WTC11 (cell line): ENCODE measurements around the gene FOXN3.

ENCODE experiments used
- CBFB ChIP-seq: sonication (generic); formaldehyde crosslinking; IDR thresholded peaks from 2 replicates; pipeline ENCODE4 v1.8.1; 2022; ENCODE audit warnings: mild to moderate bottlenecking, low read depth, missing genetic modification reagents
- CREB1 ChIP-seq: sonication (generic); formaldehyde crosslinking; IDR thresholded peaks from 2 replicates; pipeline ENCODE4 v1.8.0; 2023; ENCODE audit warnings: mild to moderate bottlenecking, missing genetic modification reagents
- FOXK1 ChIP-seq: sonication (generic); formaldehyde crosslinking; IDR thresholded peaks from 2 replicates; pipeline ENCODE4 v1.8.0; 2022; ENCODE audit warnings: mild to moderate bottlenecking, moderate library complexity, missing genetic modification reagents
- GTF2I ChIP-seq: fragments of 250-450 bp; sonication (Bioruptor Pico); conservative IDR thresholded peaks from 2 replicates; pipeline ENCODE4 v1.4.0; 2021; ENCODE audit warnings: mild to moderate bottlenecking
- IRF2 ChIP-seq: sonication (generic); formaldehyde crosslinking; IDR thresholded peaks from 2 replicates; pipeline ENCODE4 v1.8.0; 2022; ENCODE audit warnings: low read depth, missing genetic modification reagents, borderline replicate concordance
- KAT7 ChIP-seq: sonication (generic); formaldehyde crosslinking; IDR thresholded peaks from 2 replicates; pipeline ENCODE4 v1.8.1; 2023; ENCODE audit warnings: missing genetic modification reagents, mild to moderate bottlenecking, borderline replicate concordance
- NR1H2 ChIP-seq: sonication (generic); formaldehyde crosslinking; IDR thresholded peaks from 2 replicates; pipeline ENCODE4 v1.9.0; 2021; ENCODE audit warnings: mild to moderate bottlenecking, moderate library complexity, missing genetic modification reagents
- NR2C2 ChIP-seq: sonication (generic); formaldehyde crosslinking; IDR thresholded peaks from 2 replicates; pipeline ENCODE4 v1.8.0; 2022; ENCODE audit warnings: mild to moderate bottlenecking, missing genetic modification reagents
- ZBTB21 ChIP-seq: sonication (generic); formaldehyde crosslinking; IDR thresholded peaks from 2 replicates; pipeline ENCODE4 v1.8.1; 2023; ENCODE audit warnings: mild to moderate bottlenecking, missing genetic modification reagents, borderline replicate concordance
- TF ChIP-seq, protein P1 (sequence below): fragments of 200-600 bp; IDR thresholded peaks from 2 replicates; pipeline ENCODE4 v1.8.0; 2022; ENCODE audit warnings: antibody characterized with exemption
- TF ChIP-seq, protein P2 (sequence below): sonication (generic); formaldehyde crosslinking; conservative IDR thresholded peaks from 2 replicates; pipeline ENCODE4 v1.8.1; 2022; ENCODE audit warnings: mild to moderate bottlenecking, missing genetic modification reagents
- TF ChIP-seq, protein P3 (sequence below): sonication (generic); formaldehyde crosslinking; IDR thresholded peaks from 2 replicates; pipeline ENCODE4 v1.8.0; 2023; ENCODE audit warnings: missing genetic modification reagents, mild to moderate bottlenecking, borderline replicate concordance
- TF ChIP-seq, protein P4 (sequence below): sonication (generic); formaldehyde crosslinking; IDR thresholded peaks from 2 replicates; pipeline ENCODE4 v1.8.1; 2023; ENCODE audit warnings: mild to moderate bottlenecking, missing genetic modification reagents, moderate library complexity

DNA sequence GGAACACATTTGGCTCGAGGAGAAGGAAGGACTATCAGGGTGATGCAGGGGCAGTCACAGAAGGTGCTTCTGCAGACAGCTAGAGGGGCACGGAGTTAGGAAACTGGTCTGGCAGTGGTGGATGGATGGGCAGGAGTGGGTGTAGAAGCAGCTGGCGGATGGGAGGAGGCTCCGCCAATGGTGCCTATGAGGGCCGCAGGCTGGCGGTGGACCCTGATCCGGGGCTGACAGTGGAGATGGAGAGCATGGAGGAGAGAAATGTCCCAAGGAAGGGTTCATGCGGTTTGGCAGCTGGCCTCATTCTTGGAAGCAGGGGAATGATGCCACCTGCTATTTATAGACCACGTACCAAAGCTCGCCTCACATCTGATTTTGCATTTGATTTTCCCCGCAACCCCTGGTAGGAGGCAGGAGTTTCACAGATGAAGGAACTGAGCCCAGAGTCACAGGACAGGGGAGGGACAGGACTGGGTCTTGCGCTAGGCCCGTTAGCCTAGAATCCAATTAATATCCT, 237.1 kb downstream of the FOXN3 start:
- TF ChIP-seq, protein P1, sequence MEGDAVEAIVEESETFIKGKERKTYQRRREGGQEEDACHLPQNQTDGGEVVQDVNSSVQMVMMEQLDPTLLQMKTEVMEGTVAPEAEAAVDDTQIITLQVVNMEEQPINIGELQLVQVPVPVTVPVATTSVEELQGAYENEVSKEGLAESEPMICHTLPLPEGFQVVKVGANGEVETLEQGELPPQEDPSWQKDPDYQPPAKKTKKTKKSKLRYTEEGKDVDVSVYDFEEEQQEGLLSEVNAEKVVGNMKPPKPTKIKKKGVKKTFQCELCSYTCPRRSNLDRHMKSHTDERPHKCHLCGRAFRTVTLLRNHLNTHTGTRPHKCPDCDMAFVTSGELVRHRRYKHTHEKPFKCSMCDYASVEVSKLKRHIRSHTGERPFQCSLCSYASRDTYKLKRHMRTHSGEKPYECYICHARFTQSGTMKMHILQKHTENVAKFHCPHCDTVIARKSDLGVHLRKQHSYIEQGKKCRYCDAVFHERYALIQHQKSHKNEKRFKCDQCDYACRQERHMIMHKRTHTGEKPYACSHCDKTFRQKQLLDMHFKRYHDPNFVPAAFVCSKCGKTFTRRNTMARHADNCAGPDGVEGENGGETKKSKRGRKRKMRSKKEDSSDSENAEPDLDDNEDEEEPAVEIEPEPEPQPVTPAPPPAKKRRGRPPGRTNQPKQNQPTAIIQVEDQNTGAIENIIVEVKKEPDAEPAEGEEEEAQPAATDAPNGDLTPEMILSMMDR, result no peak
- TF ChIP-seq, protein P2, sequence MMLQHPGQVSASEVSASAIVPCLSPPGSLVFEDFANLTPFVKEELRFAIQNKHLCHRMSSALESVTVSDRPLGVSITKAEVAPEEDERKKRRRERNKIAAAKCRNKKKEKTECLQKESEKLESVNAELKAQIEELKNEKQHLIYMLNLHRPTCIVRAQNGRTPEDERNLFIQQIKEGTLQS, result no peak
- TF ChIP-seq CREB1 (CRISPR knock-in tag), result no peak
- no peak for TF ChIP-seq IRF2 (CRISPR knock-in tag)
- TF ChIP-seq FOXK1 (CRISPR knock-in tag), result no peak
- TF ChIP-seq KAT7, result no peak
- TF ChIP-seq, protein P3, sequence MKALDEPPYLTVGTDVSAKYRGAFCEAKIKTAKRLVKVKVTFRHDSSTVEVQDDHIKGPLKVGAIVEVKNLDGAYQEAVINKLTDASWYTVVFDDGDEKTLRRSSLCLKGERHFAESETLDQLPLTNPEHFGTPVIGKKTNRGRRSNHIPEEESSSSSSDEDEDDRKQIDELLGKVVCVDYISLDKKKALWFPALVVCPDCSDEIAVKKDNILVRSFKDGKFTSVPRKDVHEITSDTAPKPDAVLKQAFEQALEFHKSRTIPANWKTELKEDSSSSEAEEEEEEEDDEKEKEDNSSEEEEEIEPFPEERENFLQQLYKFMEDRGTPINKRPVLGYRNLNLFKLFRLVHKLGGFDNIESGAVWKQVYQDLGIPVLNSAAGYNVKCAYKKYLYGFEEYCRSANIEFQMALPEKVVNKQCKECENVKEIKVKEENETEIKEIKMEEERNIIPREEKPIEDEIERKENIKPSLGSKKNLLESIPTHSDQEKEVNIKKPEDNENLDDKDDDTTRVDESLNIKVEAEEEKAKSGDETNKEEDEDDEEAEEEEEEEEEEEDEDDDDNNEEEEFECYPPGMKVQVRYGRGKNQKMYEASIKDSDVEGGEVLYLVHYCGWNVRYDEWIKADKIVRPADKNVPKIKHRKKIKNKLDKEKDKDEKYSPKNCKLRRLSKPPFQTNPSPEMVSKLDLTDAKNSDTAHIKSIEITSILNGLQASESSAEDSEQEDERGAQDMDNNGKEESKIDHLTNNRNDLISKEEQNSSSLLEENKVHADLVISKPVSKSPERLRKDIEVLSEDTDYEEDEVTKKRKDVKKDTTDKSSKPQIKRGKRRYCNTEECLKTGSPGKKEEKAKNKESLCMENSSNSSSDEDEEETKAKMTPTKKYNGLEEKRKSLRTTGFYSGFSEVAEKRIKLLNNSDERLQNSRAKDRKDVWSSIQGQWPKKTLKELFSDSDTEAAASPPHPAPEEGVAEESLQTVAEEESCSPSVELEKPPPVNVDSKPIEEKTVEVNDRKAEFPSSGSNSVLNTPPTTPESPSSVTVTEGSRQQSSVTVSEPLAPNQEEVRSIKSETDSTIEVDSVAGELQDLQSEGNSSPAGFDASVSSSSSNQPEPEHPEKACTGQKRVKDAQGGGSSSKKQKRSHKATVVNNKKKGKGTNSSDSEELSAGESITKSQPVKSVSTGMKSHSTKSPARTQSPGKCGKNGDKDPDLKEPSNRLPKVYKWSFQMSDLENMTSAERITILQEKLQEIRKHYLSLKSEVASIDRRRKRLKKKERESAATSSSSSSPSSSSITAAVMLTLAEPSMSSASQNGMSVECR (CRISPR knock-in tag), result no peak
- TF ChIP-seq, protein P4, sequence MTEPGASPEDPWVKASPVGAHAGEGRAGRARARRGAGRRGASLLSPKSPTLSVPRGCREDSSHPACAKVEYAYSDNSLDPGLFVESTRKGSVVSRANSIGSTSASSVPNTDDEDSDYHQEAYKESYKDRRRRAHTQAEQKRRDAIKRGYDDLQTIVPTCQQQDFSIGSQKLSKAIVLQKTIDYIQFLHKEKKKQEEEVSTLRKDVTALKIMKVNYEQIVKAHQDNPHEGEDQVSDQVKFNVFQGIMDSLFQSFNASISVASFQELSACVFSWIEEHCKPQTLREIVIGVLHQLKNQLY (CRISPR knock-in tag), result no peak
- no peak for TF ChIP-seq CBFB (CRISPR knock-in tag)
- no peak for TF ChIP-seq GTF2I (CRISPR knock-in tag)
- no peak for TF ChIP-seq ZBTB21 (CRISPR knock-in tag)
- TF ChIP-seq NR2C2, result no peak
- no peak for TF ChIP-seq NR1H2
